CD4-positive, alpha-beta T cell (primary cell): ENCODE measurements around the gene MED17. TPM values are rescaled to one million over a fixed set of nuclear protein-coding genes. Genes with fewer than 3 reads are reported as not detected.

Source experiments
- ATAC-seq: fragments of 200-7000 bp; cut with Tn5 transposase; one replicate; pipeline ENCODE4 v1.10.0; 2022; ENCODE audit warnings: mild to moderate bottlenecking; ENCODE audit not compliant: poor library complexity
- CTCF ChIA-PET: fragments of 350-600 bp; sonication (Branson Sonifier 250); formaldehyde crosslinking; loops from one replicate; lab custom pipeline; 2021; ENCODE audit warnings: antibody characterized with exemption, inconsistent platforms; lab: Charles Lee
- POLR2A ChIA-PET: fragments of 350-600 bp; sonication (Branson Sonifier 250); formaldehyde crosslinking; loops from one replicate; lab custom pipeline; 2021; ENCODE audit warnings: antibody characterized with exemption, inconsistent platforms; lab: Charles Lee
- DNase-seq, 14 experiments: peaks; one replicate each; pipeline ENCODE4 v3.0.0-alpha.2; 2013 to 2020; ENCODE audit warnings: mixed read lengths in 2 of 14
- H3K27ac ChIP-seq, 2 donors: one replicate each; pipeline versions ENCODE4 v1.5.1 to v1.7.0; 2013; ENCODE audit warnings: low read length in 2 of 2, low read depth in 1 of 2, mild to moderate bottlenecking in 1 of 2
- H3K27me3 ChIP-seq, 2 experiments: 1 replicate in 1 of 2; 2 replicates in 1 of 2; pipeline versions ENCODE4 v1.6.1 to v1.7.0; 2013; ENCODE audit warnings: low read length in 2 of 2, control low read depth in 1 of 2, mild to moderate bottlenecking in 1 of 2, moderate library complexity in 1 of 2; ENCODE audit not compliant: insufficient read depth in 2 of 2, control insufficient read depth in 1 of 2
- H3K36me3 ChIP-seq: one replicate; pipeline ENCODE4 v1.6.1; 2013; ENCODE audit warnings: low read length, control low read depth; ENCODE audit not compliant: insufficient read depth
- H3K4me1 ChIP-seq: one replicate; pipeline ENCODE4 v1.6.1; 2013; ENCODE audit warnings: low read length, control low read depth; ENCODE audit not compliant: insufficient read depth
- H3K4me3 ChIP-seq: one replicate; pipeline ENCODE4 v1.5.1; 2013; ENCODE audit warnings: mild to moderate bottlenecking, low read length, moderate library complexity
- H3K9me3 ChIP-seq, 2 experiments: 1 replicate in 1 of 2; 2 replicates in 1 of 2; pipeline versions ENCODE4 v1.6.1 to v1.7.0; 2013; ENCODE audit warnings: low read length in 2 of 2, mild to moderate bottlenecking in 2 of 2, control low read depth in 1 of 2, moderate library complexity in 1 of 2; ENCODE audit not compliant: control insufficient read depth in 1 of 2, insufficient read depth in 1 of 2
- H3K27ac Mint-ChIP-seq: one replicate; pipeline ENCODE4 v1.8.0; 2020; ENCODE audit warnings: mixed read lengths
- H3K27me3 Mint-ChIP-seq: one replicate; pipeline ENCODE4 v1.8.0; 2021; ENCODE audit warnings: mixed read lengths
- H3K36me3 Mint-ChIP-seq: one replicate; pipeline ENCODE4 v1.8.0; 2021; ENCODE audit warnings: low read depth, mixed read lengths
- H3K4me1 Mint-ChIP-seq: one replicate; pipeline ENCODE4 v1.8.0; 2021; ENCODE audit warnings: low read depth, mixed read lengths
- H3K4me3 Mint-ChIP-seq: one replicate; pipeline ENCODE4 v1.8.0; 2020; ENCODE audit warnings: mild to moderate bottlenecking, mixed read lengths
- H3K9me3 Mint-ChIP-seq: one replicate; pipeline ENCODE4 v1.8.0; 2020; ENCODE audit warnings: mixed read lengths
- CTCF ChIP-seq: fragments of 200-600 bp; IDR thresholded peaks from one replicate; pipeline ENCODE4 v1.8.0; 2022; ENCODE audit warnings: antibody characterized with exemption, mild to moderate bottlenecking
- intact Hi-C, 2 experiments: fragments of 100-400 bp; cut with DNase I in 1 of 2; cut with micrococcal nuclease in 1 of 2; formaldehyde crosslinking; loops; one replicate each; pipeline versions ENCODE4 v1.15.1 to v1.9.0; 2023 to 2025; cut with DNase I, micrococcal nuclease
- total RNA-seq, 174 experiments: library from RNA in 2 of 174; stranded (reverse) in 2 of 174; gene quantifications; one replicate each; pipeline ENCODE4 v1.2.3 and lab custom pipeline; 2021 to 2026

The MED17 gene
- total RNA-seq, 2 experiments from 2014 or later: 63.1 to 63.6 TPM

DNA sequence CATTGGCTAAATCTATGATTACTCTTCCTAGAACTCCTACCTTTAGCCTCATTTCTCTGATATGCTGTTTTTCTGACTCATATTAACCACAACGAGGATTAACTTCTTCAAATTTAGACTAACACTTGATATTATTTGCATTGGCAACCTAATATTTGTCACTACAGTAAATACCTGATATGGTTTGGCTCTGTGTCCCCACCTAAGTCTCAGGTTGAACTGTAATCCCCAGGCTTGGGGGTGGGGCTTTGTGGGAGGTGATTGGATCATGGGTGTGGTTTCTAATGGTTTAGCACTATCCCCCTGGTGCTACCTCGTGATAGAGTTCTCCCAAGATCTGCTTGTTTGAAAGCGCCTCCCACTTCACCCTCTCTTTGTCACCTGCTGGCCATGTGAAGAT lies 17.1 kb upstream of the MED17 start:
- Mint-ChIP-seq H3K36me3 (peaks cover 20% of the 10 kb centered on the region), H3K9me3 (no peaks in the 10 kb centered on the region), H3K4me3 (no peak overlapping the region), H3K4me1 (no peaks in the 10 kb centered on the region), H3K27ac (no peak overlapping the region), H3K27me3 (no peaks in the 10 kb centered on the region)
- Histone ChIP-seq H3K4me1 (no peaks in the 10 kb centered on the region), H3K9me3 (peaks cover 0 to 6% of the 10 kb centered on the region in 2 experiments), H3K27me3 (no peaks in the 10 kb centered on the region), H3K27ac (no peak overlapping the region), H3K4me3 (no peak overlapping the region), H3K36me3 (peaks cover 14% of the 10 kb centered on the region)
- no peak for TF ChIP-seq CTCF
- ChIA-PET CTCF (no interaction called here), POLR2A (no interaction called here)
- intact Hi-C loops: no loop called here
- no peak for DNase-seq
- ATAC-seq: no peak

- H3K27ac Mint-ChIP-seq: no peak overlapping the region
- intact Hi-C loops: no loop called here
These were observed 13.9 kb upstream of the MED17 start for GRCh38 chr11:93770160-93770559.

DNA sequence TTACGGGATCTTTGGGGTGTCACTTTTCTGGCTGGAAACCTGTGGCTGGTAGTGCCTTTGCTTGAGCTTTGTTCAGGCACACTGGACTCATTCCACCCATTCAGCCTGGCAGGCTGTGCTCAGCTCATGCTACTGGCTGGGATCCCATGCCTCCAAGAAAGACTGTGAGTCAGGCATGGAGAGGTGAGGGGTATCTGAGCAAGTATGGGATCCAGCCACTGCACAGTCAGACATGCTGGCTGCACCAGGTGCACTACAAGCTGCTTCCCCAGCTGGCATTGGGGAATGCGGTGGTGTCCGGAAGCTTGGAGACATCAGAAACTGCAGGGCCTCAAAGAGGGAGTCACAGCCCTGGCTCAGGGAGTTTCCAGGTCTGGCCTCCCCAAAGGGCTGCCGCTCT lies 12.0 kb upstream of the MED17 start:
- no peak overlapping the region for H3K27ac ChIP-seq
- intact Hi-C loops: no loop called here
- H3K27me3 ChIP-seq: no peaks in the 10 kb centered on the region
- DNase-seq (no peak), ATAC-seq (no peak)
- Mint-ChIP-seq H3K27me3 (no peaks in the 10 kb centered on the region), H3K4me3 (no peak overlapping the region), H3K36me3 (no peaks in the 10 kb centered on the region), H3K27ac (no peak overlapping the region), H3K4me1 (no peaks in the 10 kb centered on the region), H3K9me3 (no peaks in the 10 kb centered on the region)
- H3K4me3 ChIP-seq: no peak overlapping the region
- H3K36me3 ChIP-seq: no peaks in the 10 kb centered on the region
- ChIA-PET POLR2A (interaction anchor here (1.2 kb wide), 1 partner anchor 12 kb away, joined by 5 read pairs; the partner anchor contains the start of gene MED17), CTCF (interaction anchor here (1.3 kb wide), 1 partner anchor 12 kb away, joined by 3 read pairs; the partner anchor contains the start of gene MED17)
- no peak for TF ChIP-seq CTCF
- H3K4me1 ChIP-seq: no peaks in the 10 kb centered on the region
- peaks cover 0 to 20% of the 10 kb centered on the region in 2 experiments for H3K9me3 ChIP-seq

More at GRCh38 chr11:93770160-93770559, 13.9 kb upstream of the MED17 start:
- POLR2A ChIA-PET: no interaction called here
- no peaks in the 10 kb centered on the region for H3K4me1 Mint-ChIP-seq
- Histone ChIP-seq H3K27me3 (no peaks in the 10 kb centered on the region), H3K36me3 (no peaks in the 10 kb centered on the region), H3K4me1 (no peaks in the 10 kb centered on the region), H3K27ac (no peak overlapping the region), H3K4me3 (no peak overlapping the region), H3K9me3 (peaks cover 0 to 21% of the 10 kb centered on the region in 2 experiments)
- no peak for TF ChIP-seq CTCF
- H3K27me3 Mint-ChIP-seq: no peaks in the 10 kb centered on the region
- CTCF ChIA-PET: no interaction called here
- DNase-seq (no peak), ATAC-seq (no peak)
- H3K9me3 Mint-ChIP-seq: no peaks in the 10 kb centered on the region
- H3K4me3 Mint-ChIP-seq: no peak overlapping the region
- no peaks in the 10 kb centered on the region for H3K36me3 Mint-ChIP-seq
